ENCODE data around the gene TIAM2.

DNA sequence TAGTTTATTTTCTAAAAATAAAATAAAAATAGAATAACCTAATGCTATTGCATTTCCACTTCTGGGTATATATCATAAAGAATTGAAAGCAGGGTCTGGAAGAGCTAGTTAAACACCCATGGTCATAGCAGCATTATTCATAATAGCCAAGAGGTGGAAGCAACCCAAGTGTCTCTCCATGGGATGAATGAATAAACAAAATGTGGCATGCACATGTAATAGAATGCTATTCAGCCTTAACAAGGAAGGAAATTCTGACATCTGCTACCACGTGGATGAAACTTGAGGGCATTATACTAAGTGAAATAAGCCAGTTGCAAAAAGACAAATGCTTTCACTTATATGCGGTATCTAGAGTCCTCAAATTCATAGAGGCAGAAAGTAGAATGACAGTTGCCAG is 130.8 kb downstream of the TIAM2 start:
- no peak for TF ChIP-seq POLR2A (IDR thresholded peaks at IDR 0.05)
- TF ChIP-seq, protein P1, sequence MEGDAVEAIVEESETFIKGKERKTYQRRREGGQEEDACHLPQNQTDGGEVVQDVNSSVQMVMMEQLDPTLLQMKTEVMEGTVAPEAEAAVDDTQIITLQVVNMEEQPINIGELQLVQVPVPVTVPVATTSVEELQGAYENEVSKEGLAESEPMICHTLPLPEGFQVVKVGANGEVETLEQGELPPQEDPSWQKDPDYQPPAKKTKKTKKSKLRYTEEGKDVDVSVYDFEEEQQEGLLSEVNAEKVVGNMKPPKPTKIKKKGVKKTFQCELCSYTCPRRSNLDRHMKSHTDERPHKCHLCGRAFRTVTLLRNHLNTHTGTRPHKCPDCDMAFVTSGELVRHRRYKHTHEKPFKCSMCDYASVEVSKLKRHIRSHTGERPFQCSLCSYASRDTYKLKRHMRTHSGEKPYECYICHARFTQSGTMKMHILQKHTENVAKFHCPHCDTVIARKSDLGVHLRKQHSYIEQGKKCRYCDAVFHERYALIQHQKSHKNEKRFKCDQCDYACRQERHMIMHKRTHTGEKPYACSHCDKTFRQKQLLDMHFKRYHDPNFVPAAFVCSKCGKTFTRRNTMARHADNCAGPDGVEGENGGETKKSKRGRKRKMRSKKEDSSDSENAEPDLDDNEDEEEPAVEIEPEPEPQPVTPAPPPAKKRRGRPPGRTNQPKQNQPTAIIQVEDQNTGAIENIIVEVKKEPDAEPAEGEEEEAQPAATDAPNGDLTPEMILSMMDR (IDR thresholded peaks at IDR 0.05 in 8 of 11, conservative IDR thresholded peaks at IDR 0.05 in 3 of 11): no peak

Measured in spleen (tissue), 7 donors.